ENCODE results near the gene SOBP.

Gene SOBP

GRCh38 chr6:107590378-107590777, 100.5 kb downstream of the SOBP start:
- DNase-seq = no peak

GRCh38 chr6:107591346-107591745, 101.4 kb downstream of the SOBP start:
- no peak for DNase-seq

GRCh38 chr6:107592806-107593205, 102.9 kb downstream of the SOBP start:
- no peak for DNase-seq

- no peak for DNase-seq
Measured at GRCh38 chr6:107594736-107595135, 104.8 kb downstream of the SOBP start.

GRCh38 chr6:107598091-107598490, 108.2 kb downstream of the SOBP start:
- DNase-seq = no peak

- no peak for DNase-seq
Measured at GRCh38 chr6:107599043-107599442, 109.1 kb downstream of the SOBP start.

- DNase-seq = no peak
Measured at GRCh38 chr6:107600121-107600520, 110.2 kb downstream of the SOBP start.

- DNase-seq = no peak
Measured at GRCh38 chr6:107600936-107601335, 111.0 kb downstream of the SOBP start.

- DNase-seq = no peak
Measured at GRCh38 chr6:107601406-107601805, 111.5 kb downstream of the SOBP start.

- DNase-seq = no peak
Measured at GRCh38 chr6:107602321-107603005, 112.5 kb downstream of the SOBP start.

GRCh38 chr6:107603006-107603370, 113.1 kb downstream of the SOBP start:
- no peak for DNase-seq

GRCh38 chr6:107604549-107604948, 114.6 kb downstream of the SOBP start:
- no peak for DNase-seq

- DNase-seq = no peak
Measured at GRCh38 chr6:107606407-107606806, 116.5 kb downstream of the SOBP start.

GRCh38 chr6:107607116-107607515, 117.2 kb downstream of the SOBP start:
- no peak for DNase-seq

- DNase-seq = no peak
Measured at GRCh38 chr6:107611094-107611810, 121.3 kb downstream of the SOBP start.

GRCh38 chr6:107612762-107613415, 123.0 kb downstream of the SOBP start:
- DNase-seq = no peak

GRCh38 chr6:107613651-107614379, 123.9 kb downstream of the SOBP start:
- DNase-seq = no peak

GRCh38 chr6:107614828-107615227, 124.9 kb downstream of the SOBP start:
- DNase-seq = no peak

- DNase-seq = no peak
Measured at GRCh38 chr6:107616775-107617174, 126.9 kb downstream of the SOBP start.

- DNase-seq = no peak
Measured at GRCh38 chr6:107617341-107617932, 127.5 kb downstream of the SOBP start.

- no peak for DNase-seq
Measured at GRCh38 chr6:107618672-107619071, 128.8 kb downstream of the SOBP start.

GRCh38 chr6:107620732-107621131, 130.8 kb downstream of the SOBP start:
- no peak for DNase-seq
